ENCODE data around the gene RAB43.

- TF ChIP-seq CTCF (conservative IDR thresholded peaks at IDR 0.05; ENCODE audit: low read length) (peak; percentile 22; the same call in 1 of the 2 replicates), EZH2phosphoT487 (IDR thresholded peaks at IDR 0.05; ENCODE audit: borderline replicate concordance) (no peak)
These were observed 1.2 kb downstream of the RAB43 start for GRCh38 chr3:129120254-129121004.

Data from Loucy (cell line).